Sigmoid colon (tissue), 7 donors: ENCODE results near the gene DUSP22. TPM values are rescaled to one million over a fixed set of nuclear protein-coding genes. Genes with fewer than 3 reads are reported as not detected.

Experiments used
- DNase-seq: peaks from one replicate; pipeline ENCODE4 v3.0.0-alpha.2; 2019
- H3K27ac ChIP-seq, 4 donors: fragments of 200-600 bp; sonication (generic); one replicate each; pipeline ENCODE4 v1.5.1; 2016 to 2019; ENCODE audit warnings: mild to moderate bottlenecking in 1 of 4
- H3K27me3 ChIP-seq, 3 donors: fragments of 200-600 bp; sonication (generic); one replicate each; pipeline ENCODE4 v1.5.1; 2019; ENCODE audit warnings: mild to moderate bottlenecking in 1 of 3
- H3K36me3 ChIP-seq, 4 donors: fragments of 200-600 bp; sonication (generic); one replicate each; pipeline ENCODE4 v1.5.1; 2016 to 2019
- H3K4me1 ChIP-seq, 4 donors: fragments of 200-600 bp; sonication (generic); one replicate each; pipeline ENCODE4 v1.5.1; 2017 to 2019
- H3K4me3 ChIP-seq, 4 donors: fragments of 200-600 bp; sonication (generic); one replicate each; pipeline ENCODE4 v1.5.1; 2017 to 2019; ENCODE audit warnings: mild to moderate bottlenecking in 2 of 4, moderate library complexity in 1 of 4
- H3K9me3 ChIP-seq, 4 donors: fragments of 200-600 bp in 3 of 4; sonication (generic) in 3 of 4; one replicate each; pipeline versions ENCODE4 v1.5.1 to v1.6.1; 2013 to 2019
- EP300 ChIP-seq, 4 donors: sonication (generic); formaldehyde crosslinking; IDR thresholded peaks; one replicate each; pipeline ENCODE4 v1.6.1; 2017; ENCODE audit warnings: antibody characterized with exemption in 4 of 4
- POLR2A ChIP-seq, 2 donors: fragments of 450-650 bp; IDR thresholded peaks; one replicate each; pipeline ENCODE4 v1.6.1; 2016; ENCODE audit warnings: antibody characterized with exemption in 2 of 2, mild to moderate bottlenecking in 2 of 2, moderate library complexity in 2 of 2
- POLR2AphosphoS5 ChIP-seq, 4 donors: sonication (generic); formaldehyde crosslinking; IDR thresholded peaks; one replicate each; pipeline ENCODE4 v1.6.1; 2017; ENCODE audit warnings: antibody characterized with exemption in 4 of 4
- WGBS, 2 donors: extraction: QIAGEN DNeasy Blood & Tissue Kit; methylation state at CpG; one replicate each; pipeline ENCODE4 v1.1.7; 2013; 5-methylcytosine and 5-hydroxymethylcytosine counted together
- intact Hi-C: fragments of 100-400 bp; cut with DNase I; formaldehyde crosslinking; loops from one replicate; pipeline ENCODE4 v1.15.1; 2023
- polyA plus RNA-seq, 3 donors: library from polyadenylated mRNA; stranded (reverse); fragments of 200-250 nt; gene quantifications; one replicate each; pipeline ENCODE4 v1.2.3, GENCODE V29; 2013
- total RNA-seq, 4 donors: library from RNA; depleted of rRNA; stranded (reverse); fragments of >200 nt; gene quantifications; one replicate each; pipeline ENCODE4 v1.1.0, GENCODE V29; 2016
- TF ChIP-seq, protein P1 (sequence below), 4 experiments: fragments of 450-650 bp in 3 of 4; fragments of 200-600 bp in 1 of 4; IDR thresholded peaks; one replicate each; pipeline ENCODE4 v1.5.1; 2016 to 2019; ENCODE audit warnings: antibody characterized with exemption in 4 of 4, mild to moderate bottlenecking in 3 of 4, moderate library complexity in 2 of 4
- donor health status: healthy with polysubstance abuse.
- donor health status: Bipolar disorder and iron deficiency.
- donor health status: healthy.

Gene DUSP22
- total and polyA plus RNA-seq, 7 donors: 15.7 to 113 (median 55.6) TPM

DNA sequence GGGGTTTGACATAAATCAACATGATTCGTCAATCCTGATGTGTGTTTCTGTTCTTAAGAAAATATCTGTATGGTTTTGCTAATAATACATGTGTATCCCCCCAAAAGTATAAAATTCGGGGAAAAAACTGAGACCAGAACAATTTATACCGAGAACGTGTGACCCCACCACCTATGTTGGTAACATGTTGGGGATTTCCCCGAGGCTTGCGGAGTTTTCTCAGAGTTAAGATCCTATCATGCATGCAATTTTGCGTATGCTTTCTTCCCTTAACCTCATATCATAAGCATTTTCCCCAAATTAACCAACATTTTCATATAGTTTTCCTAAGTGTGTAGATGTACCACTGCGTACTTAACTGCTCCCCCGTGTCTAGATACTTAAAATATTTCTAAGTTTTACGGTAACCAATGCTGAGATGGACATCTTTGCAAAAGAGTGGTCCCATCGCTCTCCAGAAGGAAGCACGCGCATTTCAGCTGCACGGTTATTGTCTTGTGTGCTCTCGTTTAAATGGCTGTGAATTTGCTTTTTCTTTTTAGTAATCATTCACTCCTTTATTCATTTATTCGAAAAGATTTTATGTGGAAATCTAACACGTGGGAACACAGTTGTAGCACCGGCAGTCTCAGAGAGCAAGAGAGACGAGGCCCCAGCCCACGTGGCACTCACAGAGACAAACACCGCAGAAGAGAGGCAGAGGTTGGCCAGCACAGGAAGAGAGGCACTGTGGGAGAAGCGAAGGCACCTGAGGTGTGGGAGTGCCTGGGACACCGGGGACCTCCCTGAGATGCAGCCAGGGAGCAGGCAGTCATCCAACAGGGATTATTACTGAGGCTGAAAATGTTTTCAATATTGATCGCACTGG, 86.0 kb downstream of the DUSP22 start:
- Histone ChIP-seq H3K27ac (no peak overlapping the region), H3K9me3 (no peaks in the 10 kb centered on the region), H3K4me1 (peaks cover 0 to 8% (median 0%) of the 10 kb centered on the region in 4 donors), H3K36me3 (no peaks in the 10 kb centered on the region), H3K4me3 (no peak overlapping the region), H3K27me3 (peaks cover 0 to 62% (median 31%) of the 10 kb centered on the region in 3 donors)
- 82 to 87% methylated on average over 24 of the region's 24 CpGs for WGBS, 2 donors
- intact Hi-C loops: no loop called here
- DNase-seq: no peak
- TF ChIP-seq POLR2A (IDR thresholded peaks at IDR 0.05): no peak
- no peak for TF ChIP-seq EP300 (IDR thresholded peaks at IDR 0.05)
- TF ChIP-seq, protein P1, sequence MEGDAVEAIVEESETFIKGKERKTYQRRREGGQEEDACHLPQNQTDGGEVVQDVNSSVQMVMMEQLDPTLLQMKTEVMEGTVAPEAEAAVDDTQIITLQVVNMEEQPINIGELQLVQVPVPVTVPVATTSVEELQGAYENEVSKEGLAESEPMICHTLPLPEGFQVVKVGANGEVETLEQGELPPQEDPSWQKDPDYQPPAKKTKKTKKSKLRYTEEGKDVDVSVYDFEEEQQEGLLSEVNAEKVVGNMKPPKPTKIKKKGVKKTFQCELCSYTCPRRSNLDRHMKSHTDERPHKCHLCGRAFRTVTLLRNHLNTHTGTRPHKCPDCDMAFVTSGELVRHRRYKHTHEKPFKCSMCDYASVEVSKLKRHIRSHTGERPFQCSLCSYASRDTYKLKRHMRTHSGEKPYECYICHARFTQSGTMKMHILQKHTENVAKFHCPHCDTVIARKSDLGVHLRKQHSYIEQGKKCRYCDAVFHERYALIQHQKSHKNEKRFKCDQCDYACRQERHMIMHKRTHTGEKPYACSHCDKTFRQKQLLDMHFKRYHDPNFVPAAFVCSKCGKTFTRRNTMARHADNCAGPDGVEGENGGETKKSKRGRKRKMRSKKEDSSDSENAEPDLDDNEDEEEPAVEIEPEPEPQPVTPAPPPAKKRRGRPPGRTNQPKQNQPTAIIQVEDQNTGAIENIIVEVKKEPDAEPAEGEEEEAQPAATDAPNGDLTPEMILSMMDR (IDR thresholded peaks at IDR 0.05): no peak
- TF ChIP-seq POLR2AphosphoS5 (IDR thresholded peaks at IDR 0.05): no peak

DNA sequence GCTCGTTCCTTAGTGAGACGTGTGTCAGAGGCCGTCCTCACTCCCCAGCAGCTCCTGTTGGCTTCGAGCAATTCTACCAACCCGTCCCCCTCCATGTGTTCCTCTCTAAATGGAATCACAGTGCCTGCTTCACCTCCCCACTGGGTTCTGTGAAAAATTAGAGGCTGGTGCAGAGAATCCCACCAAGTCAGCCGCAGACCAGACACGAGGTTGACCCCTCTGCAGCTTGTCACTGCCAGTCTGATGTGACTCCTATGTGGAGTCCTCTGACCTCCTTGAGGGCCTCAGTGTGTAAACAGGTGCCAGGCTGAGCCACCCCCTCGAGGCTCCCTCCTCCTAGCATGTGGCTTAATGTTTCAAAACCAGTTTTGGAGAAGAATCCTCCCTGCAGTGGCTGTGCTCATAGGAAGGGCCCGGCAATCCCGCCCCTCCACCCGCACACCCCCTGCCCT, 86.7 kb downstream of the DUSP22 start:
- Histone ChIP-seq H3K27me3 (peaks cover 0 to 55% (median 25%) of the 10 kb centered on the region in 3 donors), H3K9me3 (no peaks in the 10 kb centered on the region), H3K27ac (no peak overlapping the region), H3K4me3 (no peak overlapping the region), H3K4me1 (peaks cover 0 to 2% (median 0%) of the 10 kb centered on the region in 4 donors), H3K36me3 (no peaks in the 10 kb centered on the region)
- WGBS, 2 donors: 69 to 79% methylated on average over 11 of the region's 11 CpGs
- TF ChIP-seq POLR2AphosphoS5 (IDR thresholded peaks at IDR 0.05) (no peak), EP300 (IDR thresholded peaks at IDR 0.05) (no peak), POLR2A (IDR thresholded peaks at IDR 0.05) (no peak)
- TF ChIP-seq, protein P1 (IDR thresholded peaks at IDR 0.05): no peak
- no peak for DNase-seq
- intact Hi-C loops: no loop called here

DNA sequence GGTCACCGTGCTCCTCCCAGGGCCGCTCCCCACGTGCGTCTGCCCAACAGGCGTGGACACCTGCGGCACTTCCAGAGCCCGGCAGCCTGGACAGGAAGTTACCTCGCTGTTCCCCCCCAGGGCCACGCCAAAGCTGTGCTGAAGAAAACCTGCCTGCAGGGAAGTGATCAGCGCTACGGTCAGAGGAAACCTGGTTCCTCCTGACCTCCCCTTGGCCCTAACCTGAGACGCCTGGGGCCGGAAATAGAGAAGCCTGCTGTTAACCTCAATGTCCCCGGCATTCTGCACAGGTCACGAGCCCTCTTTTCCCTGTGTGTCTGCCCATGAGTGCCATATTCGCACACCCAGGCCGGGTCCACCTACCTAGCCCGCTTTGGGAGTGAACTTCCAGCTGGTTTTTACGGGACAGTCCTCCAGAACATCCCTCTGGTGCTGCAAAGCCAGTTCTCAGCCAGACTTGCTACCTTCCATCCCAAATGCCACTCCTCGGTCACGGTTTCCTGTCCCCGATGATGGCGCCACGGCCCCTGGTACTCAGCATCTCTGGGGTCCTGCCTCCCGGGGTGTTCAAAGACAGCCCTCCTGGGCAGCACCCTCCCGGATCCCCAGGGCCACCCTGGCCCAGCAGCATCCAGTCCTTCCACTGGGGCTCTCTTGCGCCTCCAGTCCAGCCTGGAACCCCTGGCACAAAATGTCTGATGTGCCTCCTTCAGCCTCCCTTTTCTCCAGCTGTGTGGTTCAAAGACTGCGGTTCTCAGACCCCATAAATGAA, 87.3 kb downstream of the DUSP22 start:
- H3K27ac ChIP-seq: no peak overlapping the region
- intact Hi-C loops: no loop called here
- TF ChIP-seq POLR2A (IDR thresholded peaks at IDR 0.05) (no peak), EP300 (IDR thresholded peaks at IDR 0.05) (no peak), POLR2AphosphoS5 (IDR thresholded peaks at IDR 0.05) (no peak)
- TF ChIP-seq, protein P1 (IDR thresholded peaks at IDR 0.05): no peak
- H3K36me3 ChIP-seq: no peaks in the 10 kb centered on the region
- no peaks in the 10 kb centered on the region for H3K9me3 ChIP-seq
- no peak overlapping the region for H3K4me3 ChIP-seq
- no peaks in the 10 kb centered on the region for H3K4me1 ChIP-seq
- peaks cover 0 to 49% (median 19%) of the 10 kb centered on the region in 3 donors for H3K27me3 ChIP-seq
- 69 to 71% methylated on average over 28 of the region's 28 CpGs for WGBS, 2 donors
- DNase-seq: no peak

DNA sequence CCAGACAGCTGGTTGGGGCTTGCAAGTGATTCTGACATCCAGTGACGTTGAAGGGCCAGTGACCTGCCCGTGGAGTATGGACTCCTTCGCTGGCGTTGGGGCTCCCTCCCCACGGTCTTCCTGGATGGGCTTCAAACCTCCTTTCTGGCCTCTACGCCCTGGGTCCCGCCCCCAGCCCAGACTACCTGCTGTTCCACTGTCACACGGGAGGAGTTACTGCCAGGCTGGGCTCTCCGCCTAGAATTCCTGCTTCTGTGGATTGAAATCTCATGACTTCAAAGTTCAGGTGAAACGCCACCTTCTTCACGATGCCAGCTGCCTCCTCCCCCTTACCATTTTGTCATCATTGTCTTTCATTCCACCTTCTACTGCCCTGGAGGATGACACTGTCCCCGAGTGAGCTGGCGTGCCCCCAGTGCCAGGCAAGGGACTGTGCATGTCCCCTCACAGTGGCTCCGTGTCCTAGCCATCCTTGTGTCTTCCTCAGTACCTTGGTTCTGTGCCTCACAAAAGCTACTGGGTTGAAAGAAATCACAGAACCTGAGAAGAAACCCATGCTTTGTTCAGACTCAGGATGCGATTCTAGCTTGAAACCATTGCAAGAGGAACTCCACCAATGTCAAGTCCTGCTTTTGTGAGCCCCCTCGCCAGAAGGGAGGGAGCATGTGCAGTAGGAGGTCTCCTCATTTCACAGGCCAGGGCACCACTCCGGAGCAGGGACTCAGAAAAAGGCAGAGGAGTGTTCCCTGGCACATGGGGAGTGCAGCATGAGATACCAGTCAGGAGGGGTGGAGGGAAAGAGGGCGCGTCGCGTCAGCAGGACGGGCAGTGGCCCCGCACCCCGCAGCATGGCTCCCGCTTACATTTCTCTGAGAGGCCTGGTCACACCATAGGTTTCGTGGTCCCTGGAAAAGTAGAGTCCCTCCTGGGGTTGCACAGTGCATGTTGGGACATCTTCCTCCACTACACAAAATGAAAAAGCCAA, 88.2 kb downstream of the DUSP22 start:
- no peaks in the 10 kb centered on the region for H3K4me1 ChIP-seq
- intact Hi-C loops: no loop called here
- no peak overlapping the region for H3K4me3 ChIP-seq
- no peaks in the 10 kb centered on the region for H3K36me3 ChIP-seq
- no peaks in the 10 kb centered on the region for H3K9me3 ChIP-seq
- H3K27me3 ChIP-seq: peaks cover 0 to 42% (median 15%) of the 10 kb centered on the region in 3 donors
- 88 to 89% methylated on average over 26 of the region's 26 CpGs for WGBS, 2 donors
- no peak for DNase-seq
- H3K27ac ChIP-seq: no peak overlapping the region
- no peak for TF ChIP-seq EP300 (IDR thresholded peaks at IDR 0.05)
- TF ChIP-seq, protein P1 (IDR thresholded peaks at IDR 0.05): no peak
- no peak for TF ChIP-seq POLR2AphosphoS5 (IDR thresholded peaks at IDR 0.05)
- TF ChIP-seq POLR2A (IDR thresholded peaks at IDR 0.05): no peak
